GM21360 (cell line): ENCODE results near the gene SULT1C4.
"Not testable (repeated sequence)": the region's sequence is repeated elsewhere in the genome, so short reads cannot be mapped to it uniquely, and the experiment has no call there.

Experiments
- ATAC-seq: cut with Tn5 transposase; IDR thresholded peaks from one replicate; pipeline ENCODE4 v1.9.1; 2021; ENCODE audit warnings: mild to moderate bottlenecking, moderate library complexity; ENCODE audit not compliant: unreplicated experiment

The SULT1C4 gene

GRCh38 chr2:108377815-108378630, at the start of gene SULT1C4:
Gene SULT1C4, plus strand, starts transcription at chr2:108377954. Its CDS starts 384 bp downstream, at chr2:108378338.
- no peak for ATAC-seq

GRCh38 chr2:108329771-108330170, 48.0 kb upstream of the SULT1C4 start:
- ATAC-seq: no peak

DNA sequence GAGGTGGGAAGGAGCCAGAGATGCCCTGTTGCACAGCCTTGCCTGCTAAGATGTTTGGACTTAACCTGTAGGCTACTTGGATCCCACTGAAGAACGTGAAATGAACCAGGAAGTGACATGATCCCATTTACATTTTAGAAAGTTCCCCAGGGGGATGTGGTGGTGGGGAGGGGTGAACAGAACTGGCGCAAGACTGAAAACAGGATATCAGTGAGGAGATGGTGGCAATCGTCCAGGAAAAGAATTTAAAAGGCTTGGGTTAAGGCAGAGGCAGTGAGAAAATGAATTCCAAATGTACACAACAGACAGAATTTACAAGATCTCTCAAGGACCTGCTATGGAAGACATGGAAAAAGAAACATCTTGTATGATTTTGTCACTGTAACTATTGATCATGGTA, 46.8 kb upstream of the SULT1C4 start:
- ATAC-seq: no peak

- ATAC-seq: no peak
Observed at GRCh38 chr2:108345951-108346350, 31.8 kb upstream of the SULT1C4 start.

DNA sequence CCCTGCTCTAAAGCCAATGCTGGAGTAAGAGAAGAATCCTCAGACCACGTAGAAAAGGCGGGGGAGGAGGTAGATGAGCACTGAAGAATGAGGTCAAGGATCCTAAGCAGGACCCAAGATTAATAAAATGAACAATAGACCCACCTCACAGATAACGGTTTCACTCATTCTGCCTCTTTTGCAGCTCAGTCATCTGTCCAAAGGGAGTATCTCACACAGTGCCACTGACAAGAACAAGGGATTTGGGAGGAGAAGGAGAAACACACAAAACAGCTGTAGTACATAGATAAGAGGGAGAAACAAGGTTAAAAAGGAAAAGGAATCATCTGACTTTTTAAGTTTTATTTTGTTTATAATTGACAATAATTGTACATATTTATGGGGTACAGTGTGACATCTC, 30.9 kb upstream of the SULT1C4 start:
- no peak for ATAC-seq

DNA sequence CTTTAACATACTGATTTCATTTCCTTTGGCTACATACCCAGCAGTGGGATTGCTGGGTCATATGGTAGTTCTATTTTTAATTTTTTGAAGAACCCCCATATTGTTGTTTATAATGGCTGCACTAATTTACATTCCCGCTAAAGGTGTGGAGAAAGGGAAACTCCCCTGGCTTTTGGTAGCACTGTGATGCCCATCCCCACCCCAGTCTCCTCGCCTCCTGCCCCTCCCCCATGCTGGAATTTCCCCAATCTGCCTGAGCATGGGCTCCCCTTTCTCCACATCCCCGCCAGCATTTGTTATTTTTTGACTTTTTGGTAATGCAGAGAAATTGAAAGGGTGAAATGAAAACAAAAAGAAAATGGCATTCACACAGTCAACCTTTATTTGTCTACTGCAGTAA, 30.0 kb upstream of the SULT1C4 start:
- no peak for ATAC-seq

- ATAC-seq: no peak
Observed at GRCh38 chr2:108348816-108349570, 28.8 kb upstream of the SULT1C4 start.

DNA sequence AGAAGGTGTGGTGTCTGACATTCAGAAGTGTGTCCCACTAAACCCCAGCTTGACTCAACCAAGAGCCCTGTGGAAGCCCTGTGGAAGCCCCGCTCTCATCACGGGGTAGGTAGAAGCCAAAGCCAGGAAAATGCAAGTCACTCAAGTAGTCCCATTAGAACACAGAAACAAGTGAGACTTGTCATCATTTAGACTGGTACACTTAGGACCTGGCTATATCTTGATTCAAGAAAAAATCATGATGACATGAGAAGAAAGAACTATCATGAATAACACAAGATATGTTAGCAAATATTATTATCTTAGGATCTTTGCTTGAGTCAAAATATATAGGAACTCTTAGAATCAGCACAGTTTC, 28.2 kb upstream of the SULT1C4 start:
- ATAC-seq: no peak

GRCh38 chr2:108351889-108352288, 25.9 kb upstream of the SULT1C4 start:
- no peak for ATAC-seq

DNA sequence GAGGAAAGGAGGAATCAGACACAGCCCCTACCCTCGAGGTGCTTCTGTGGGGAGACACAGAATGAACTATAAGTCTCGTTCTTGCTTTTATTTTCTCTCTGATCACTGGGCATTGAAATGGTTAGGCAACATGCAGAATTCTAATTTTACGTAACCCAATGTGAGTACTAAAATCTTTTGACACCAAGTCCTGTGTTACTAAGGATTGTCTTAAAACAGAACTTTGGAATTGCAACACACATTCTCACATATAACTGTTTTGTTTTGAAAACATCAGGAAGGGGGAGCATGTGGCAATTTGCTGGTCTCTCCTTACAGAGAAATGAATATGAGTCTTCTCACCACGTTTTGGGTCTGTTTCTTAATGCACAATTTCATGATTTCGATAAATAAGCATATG, 23.6 kb upstream of the SULT1C4 start:
- no peak for ATAC-seq

GRCh38 chr2:108355906-108356734, 21.6 kb upstream of the SULT1C4 start:
- ATAC-seq: no peak

DNA sequence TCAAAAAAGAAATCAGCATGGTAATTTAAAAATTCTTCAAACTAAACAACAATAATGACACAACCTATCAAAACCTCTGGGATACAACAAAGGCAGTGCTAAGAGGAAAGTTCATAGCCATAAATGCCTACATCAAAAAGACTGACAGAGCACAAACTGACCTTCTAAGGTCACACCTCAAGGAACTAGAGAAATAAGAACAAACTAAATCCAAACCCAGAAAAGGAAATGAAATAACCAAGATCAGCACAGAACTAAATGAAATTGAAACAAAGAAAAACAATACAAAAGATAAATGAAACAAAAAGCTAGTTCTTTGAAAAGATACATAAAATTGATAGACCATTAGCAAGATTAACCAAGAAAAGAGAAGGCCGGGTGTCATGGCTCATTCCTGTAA, 18.4 kb upstream of the SULT1C4 start:
- not testable (repeated sequence) for ATAC-seq

GRCh38 chr2:108360776-108361468, 16.8 kb upstream of the SULT1C4 start:
- no peak for ATAC-seq

DNA sequence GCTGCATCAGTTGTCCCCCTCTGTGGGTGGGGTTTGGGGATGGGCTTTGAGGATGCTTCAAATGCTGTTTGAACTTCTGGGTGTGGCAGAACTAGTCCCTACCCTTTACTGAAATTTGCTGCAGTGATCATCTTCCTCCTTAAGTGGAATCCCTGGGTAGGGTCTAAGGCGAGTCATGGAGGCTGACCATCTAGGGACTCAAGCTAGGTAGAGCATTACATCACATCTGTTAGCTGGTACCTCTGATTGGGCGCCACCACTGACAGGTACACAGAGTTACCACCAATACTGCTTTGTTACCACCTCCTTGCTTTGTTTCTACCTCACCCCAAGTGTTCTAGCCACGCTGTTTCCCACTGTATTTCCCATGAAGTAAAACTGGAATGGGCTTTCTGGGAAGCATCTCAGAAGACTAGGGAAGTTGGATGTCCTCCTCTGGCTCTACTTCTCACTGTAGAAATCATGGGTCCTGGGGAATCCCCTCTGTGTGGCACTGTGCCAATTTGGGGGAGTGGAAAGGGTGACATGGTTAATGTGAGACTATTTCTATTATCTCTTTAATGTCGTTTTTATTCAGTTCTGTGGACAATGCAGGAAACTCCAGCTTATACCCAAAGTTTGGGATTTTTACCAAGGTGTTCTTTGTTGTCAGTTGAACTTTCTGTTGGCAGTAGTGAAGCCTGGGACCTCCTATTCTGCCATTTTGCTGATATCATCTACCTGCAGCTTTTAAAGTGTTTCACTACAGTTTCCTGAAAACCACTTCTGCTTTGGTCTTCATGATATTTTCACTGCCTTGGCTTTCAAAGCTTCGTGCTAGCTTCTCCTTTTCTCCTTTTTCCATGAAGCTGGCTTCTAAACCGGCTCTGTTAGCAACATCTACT, 14.5 kb upstream of the SULT1C4 start:
- ATAC-seq: no peak

- ATAC-seq: no peak
Observed at GRCh38 chr2:108363908-108364225, 13.9 kb upstream of the SULT1C4 start.

DNA sequence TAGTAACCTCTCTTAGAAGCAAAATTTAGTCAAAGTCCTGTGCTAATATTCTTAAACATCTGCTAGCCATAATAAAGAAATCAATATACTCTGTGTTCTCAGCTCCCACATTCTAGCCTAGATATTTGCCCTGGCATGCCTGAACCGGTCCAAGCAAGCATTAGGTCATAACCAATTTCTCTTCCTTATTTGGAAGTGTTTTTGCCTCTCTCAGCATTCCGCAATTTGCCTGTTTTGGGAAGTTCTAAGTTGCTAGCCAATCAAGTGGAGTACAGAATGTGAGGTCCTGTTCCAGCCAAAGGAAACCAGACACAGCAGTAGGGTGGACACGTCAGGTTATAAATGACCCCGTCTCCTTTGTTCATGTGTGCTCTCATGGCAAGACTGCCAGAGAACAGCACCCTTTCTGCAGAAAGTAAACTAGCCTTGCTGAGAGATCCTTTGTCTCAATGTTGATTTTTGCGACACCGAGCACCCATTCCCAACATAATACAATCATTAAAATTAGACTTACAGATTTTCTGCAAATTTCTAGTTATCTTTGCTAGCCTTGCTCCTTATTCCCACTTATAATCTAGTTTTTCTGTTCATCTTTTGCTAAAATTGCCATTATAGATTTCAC, 13.0 kb upstream of the SULT1C4 start:
- ATAC-seq: no peak

GRCh38 chr2:108365656-108366055, 12.1 kb upstream of the SULT1C4 start:
- no peak for ATAC-seq

GRCh38 chr2:108367014-108367413, 10.7 kb upstream of the SULT1C4 start:
- no peak for ATAC-seq

- ATAC-seq: no peak
Observed at GRCh38 chr2:108367561-108368175, 10.1 kb upstream of the SULT1C4 start.
